ENCODE measurements around the gene ZFAND5. TPM values are rescaled to one million over a fixed set of nuclear protein-coding genes. Genes with fewer than 3 reads are reported as not detected.

The ZFAND5 gene
- total RNA-seq, 1 donor from 2014 or later: 174 TPM

GRCh38 chr9:72333197-72333596, 31.8 kb downstream of the ZFAND5 start:
- intact Hi-C loops (cut with micrococcal nuclease): no loop called here
- DNase-seq (no peak), ATAC-seq (no peak)

- no peak for ATAC-seq
- intact Hi-C loops (cut with micrococcal nuclease): no loop called here
- DNase-seq: no peak
These were observed 32.7 kb downstream of the ZFAND5 start for GRCh38 chr9:72332351-72332750.

- intact Hi-C loops (cut with micrococcal nuclease): no loop called here
- ATAC-seq: no peak
- DNase-seq: no peak
These were observed 37.4 kb downstream of the ZFAND5 start for GRCh38 chr9:72327631-72328030.

- intact Hi-C loops (cut with micrococcal nuclease): no loop called here
- no peak for DNase-seq
- no peak for ATAC-seq
These were observed 38.4 kb downstream of the ZFAND5 start for GRCh38 chr9:72326641-72327040.

GRCh38 chr9:72324974-72325373, 40.0 kb downstream of the ZFAND5 start:
- DNase-seq (no peak), ATAC-seq (no peak)
- intact Hi-C loops (cut with micrococcal nuclease): no loop called here

GRCh38 chr9:72322678-72323077, 42.3 kb downstream of the ZFAND5 start:
- intact Hi-C loops (cut with micrococcal nuclease): no loop called here

GRCh38 chr9:72322259-72322658, 42.7 kb downstream of the ZFAND5 start:
- intact Hi-C loops (cut with micrococcal nuclease): no loop called here

More at GRCh38 chr9:72322678-72323077, 42.3 kb downstream of the ZFAND5 start:
- ATAC-seq: no peak
- no peak for DNase-seq

GRCh38 chr9:72315510-72316311, 49.3 kb downstream of the ZFAND5 start:
- DNase-seq (no peak), ATAC-seq (peak; percentile 78)
- intact Hi-C loops (cut with micrococcal nuclease): no loop called here

More at GRCh38 chr9:72322259-72322658, 42.7 kb downstream of the ZFAND5 start:
- ATAC-seq (peak; percentile 30), DNase-seq (no peak)

GRCh38 chr9:72315089-72315509, 49.9 kb downstream of the ZFAND5 start:
- ATAC-seq: peak; percentile 84
- DNase-seq: peak; percentile 63
- intact Hi-C loops (cut with micrococcal nuclease): no loop called here

- ATAC-seq (no peak), DNase-seq (no peak)
- intact Hi-C loops (cut with micrococcal nuclease): no loop called here
These were observed 51.5 kb downstream of the ZFAND5 start for GRCh38 chr9:72313507-72313906.

- DNase-seq (no peak), ATAC-seq (no peak)
- intact Hi-C loops (cut with micrococcal nuclease): no loop called here
These were observed 52.5 kb downstream of the ZFAND5 start for GRCh38 chr9:72312386-72312987.

GRCh38 chr9:72309364-72310133, 55.5 kb downstream of the ZFAND5 start:
- DNase-seq: no peak
- intact Hi-C loops (cut with micrococcal nuclease): no loop called here
- ATAC-seq: no peak

- intact Hi-C loops (cut with micrococcal nuclease): no loop called here
- no peak for ATAC-seq
- no peak for DNase-seq
These were observed 58.2 kb downstream of the ZFAND5 start for GRCh38 chr9:72306761-72307160.

- no peak for ATAC-seq
- intact Hi-C loops (cut with micrococcal nuclease): no loop called here
These were observed 59.3 kb downstream of the ZFAND5 start for GRCh38 chr9:72305707-72306106.

GRCh38 chr9:72305102-72305546, 59.9 kb downstream of the ZFAND5 start:
- ATAC-seq: peak; percentile 100
- intact Hi-C loops (cut with micrococcal nuclease): no loop called here

More at GRCh38 chr9:72305707-72306106, 59.3 kb downstream of the ZFAND5 start:
- DNase-seq: no peak

GRCh38 chr9:72304538-72304937, 60.5 kb downstream of the ZFAND5 start:
- intact Hi-C loops (cut with micrococcal nuclease): no loop called here
- ATAC-seq: no peak
- DNase-seq: no peak

More at GRCh38 chr9:72305102-72305546, 59.9 kb downstream of the ZFAND5 start:
- peak; percentile 77 for DNase-seq

All from left ventricle myocardium superior (tissue), 1 donor.